ENCODE results near the gene RNF182.
"Not testable (repeated sequence)": the region's sequence is repeated elsewhere in the genome, so short reads cannot be mapped to it uniquely, and the experiment has no call there.

DNA sequence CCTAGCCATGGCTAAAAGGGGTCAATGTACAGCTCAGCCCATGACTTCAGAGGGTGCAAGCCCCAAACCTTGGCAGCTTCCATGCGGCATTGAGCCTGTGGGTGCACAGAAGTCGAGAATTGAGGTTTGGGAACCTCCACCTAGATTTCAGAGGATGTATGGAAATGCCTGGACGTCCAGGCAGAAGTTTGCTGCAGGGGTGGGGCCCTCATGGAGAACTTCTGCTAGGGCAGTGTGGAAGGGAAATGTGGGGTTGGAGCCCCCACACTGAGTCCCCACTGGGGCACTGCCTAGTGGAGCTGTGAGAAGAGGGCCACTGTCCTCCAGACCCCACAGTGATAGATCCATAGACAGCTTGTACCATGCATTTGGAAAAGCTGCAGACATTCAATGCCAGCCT lies 47.9 kb downstream of the RNF182 start:
- TF ChIP-seq, protein P1, sequence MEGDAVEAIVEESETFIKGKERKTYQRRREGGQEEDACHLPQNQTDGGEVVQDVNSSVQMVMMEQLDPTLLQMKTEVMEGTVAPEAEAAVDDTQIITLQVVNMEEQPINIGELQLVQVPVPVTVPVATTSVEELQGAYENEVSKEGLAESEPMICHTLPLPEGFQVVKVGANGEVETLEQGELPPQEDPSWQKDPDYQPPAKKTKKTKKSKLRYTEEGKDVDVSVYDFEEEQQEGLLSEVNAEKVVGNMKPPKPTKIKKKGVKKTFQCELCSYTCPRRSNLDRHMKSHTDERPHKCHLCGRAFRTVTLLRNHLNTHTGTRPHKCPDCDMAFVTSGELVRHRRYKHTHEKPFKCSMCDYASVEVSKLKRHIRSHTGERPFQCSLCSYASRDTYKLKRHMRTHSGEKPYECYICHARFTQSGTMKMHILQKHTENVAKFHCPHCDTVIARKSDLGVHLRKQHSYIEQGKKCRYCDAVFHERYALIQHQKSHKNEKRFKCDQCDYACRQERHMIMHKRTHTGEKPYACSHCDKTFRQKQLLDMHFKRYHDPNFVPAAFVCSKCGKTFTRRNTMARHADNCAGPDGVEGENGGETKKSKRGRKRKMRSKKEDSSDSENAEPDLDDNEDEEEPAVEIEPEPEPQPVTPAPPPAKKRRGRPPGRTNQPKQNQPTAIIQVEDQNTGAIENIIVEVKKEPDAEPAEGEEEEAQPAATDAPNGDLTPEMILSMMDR (IDR thresholded peaks at IDR 0.05 in 8 of 11, conservative IDR thresholded peaks at IDR 0.05 in 3 of 11): not testable (repeated sequence)
- TF ChIP-seq POLR2A, POLR2AphosphoS5 (IDR thresholded peaks at IDR 0.05): not testable (repeated sequence)
